GM12864 (cell line): ENCODE results near the gene XRCC4.

Source experiments
- DNase-seq: peaks from one replicate; pipeline ENCODE4 v3.0.0-alpha.2; 2011; ENCODE audit warnings: low read depth
- H3K4me3 ChIP-seq: 2 replicates; pipeline ENCODE4 v1.5.1; 2011; ENCODE audit warnings: mild to moderate bottlenecking, low read depth, low read length, control low read depth
- TF ChIP-seq, protein P1 (sequence below): IDR thresholded peaks from 2 replicates; pipeline ENCODE4 v1.5.1; 2011; ENCODE audit warnings: low read depth, mild to moderate bottlenecking, moderate library complexity, low read length, control low read depth, inconsistent platforms; ENCODE audit errors: missing control alignments

The XRCC4 gene

DNA sequence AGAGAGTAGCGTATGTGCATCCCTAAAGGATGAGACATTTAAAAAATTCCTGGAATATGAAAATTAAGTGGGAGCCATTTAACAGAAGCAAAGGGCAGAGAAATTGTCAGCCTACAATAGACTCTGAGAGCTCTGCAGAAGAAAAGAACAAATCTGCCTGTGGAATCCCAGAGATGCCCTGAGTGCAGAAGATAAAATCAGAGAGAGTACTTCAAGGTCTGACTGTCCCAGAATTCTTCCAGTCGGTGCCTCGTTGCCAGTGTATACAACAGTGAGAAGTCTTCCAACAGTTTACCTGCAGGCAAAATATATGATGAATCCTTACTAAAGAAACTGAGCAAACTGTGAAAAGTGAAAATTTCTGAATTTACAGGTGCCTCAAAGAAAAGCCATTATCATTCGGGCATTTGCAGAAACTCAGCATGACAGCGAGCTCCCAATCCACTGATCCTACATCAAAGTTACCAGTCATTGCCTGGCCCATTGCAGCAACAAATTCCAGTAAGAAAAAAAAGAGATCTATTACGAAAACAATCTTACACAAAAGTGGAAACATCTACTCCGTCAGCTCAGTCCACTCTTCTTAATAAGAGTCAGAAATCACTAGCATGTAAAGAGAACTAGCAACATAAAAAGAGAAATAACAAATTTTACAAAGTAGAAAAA, 301.4 kb downstream of the XRCC4 start:
- TF ChIP-seq, protein P1, sequence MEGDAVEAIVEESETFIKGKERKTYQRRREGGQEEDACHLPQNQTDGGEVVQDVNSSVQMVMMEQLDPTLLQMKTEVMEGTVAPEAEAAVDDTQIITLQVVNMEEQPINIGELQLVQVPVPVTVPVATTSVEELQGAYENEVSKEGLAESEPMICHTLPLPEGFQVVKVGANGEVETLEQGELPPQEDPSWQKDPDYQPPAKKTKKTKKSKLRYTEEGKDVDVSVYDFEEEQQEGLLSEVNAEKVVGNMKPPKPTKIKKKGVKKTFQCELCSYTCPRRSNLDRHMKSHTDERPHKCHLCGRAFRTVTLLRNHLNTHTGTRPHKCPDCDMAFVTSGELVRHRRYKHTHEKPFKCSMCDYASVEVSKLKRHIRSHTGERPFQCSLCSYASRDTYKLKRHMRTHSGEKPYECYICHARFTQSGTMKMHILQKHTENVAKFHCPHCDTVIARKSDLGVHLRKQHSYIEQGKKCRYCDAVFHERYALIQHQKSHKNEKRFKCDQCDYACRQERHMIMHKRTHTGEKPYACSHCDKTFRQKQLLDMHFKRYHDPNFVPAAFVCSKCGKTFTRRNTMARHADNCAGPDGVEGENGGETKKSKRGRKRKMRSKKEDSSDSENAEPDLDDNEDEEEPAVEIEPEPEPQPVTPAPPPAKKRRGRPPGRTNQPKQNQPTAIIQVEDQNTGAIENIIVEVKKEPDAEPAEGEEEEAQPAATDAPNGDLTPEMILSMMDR, result no peak
- H3K4me3 ChIP-seq, result no peak overlapping the region
- DNase-seq, result no peak

DNA sequence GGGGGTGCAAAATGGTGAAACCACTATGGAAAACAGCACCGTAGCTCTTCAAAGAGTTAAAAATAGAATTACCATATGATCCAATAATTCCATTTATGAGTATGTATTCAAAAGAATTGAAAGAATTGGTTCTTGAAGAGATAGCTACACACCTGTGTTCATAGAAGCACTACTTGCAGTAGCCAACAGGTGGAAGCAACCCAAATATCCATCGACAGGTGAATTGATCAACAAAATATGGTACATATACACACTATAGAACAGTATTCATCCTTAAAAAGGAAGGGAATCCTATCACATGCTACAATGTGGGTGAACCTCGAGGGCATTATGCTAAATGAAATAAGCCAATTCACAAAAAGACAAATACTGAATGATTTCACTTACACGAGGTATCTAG, 308.5 kb downstream of the XRCC4 start:
- TF ChIP-seq, protein P1, result no peak
- DNase-seq, result no peak
- no peak overlapping the region for H3K4me3 ChIP-seq

DNA sequence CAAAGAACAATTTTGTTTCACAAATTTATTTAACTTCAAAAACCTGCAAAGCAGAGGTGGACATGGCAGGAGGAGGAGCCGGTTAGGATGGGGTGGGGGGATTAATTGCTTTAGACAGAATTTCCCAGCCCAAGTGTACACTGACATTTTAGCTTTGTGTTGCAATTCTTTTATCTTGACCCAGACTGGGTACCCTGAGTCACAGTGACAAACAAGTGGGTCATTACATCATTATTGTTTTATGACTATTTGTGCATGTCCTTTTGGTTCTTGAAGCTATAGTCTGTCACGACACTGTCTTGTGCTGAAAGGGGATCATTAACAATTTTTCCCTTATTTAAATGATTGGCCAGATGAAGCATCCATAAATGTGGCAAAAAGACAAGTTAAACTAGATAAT, 309.7 kb downstream of the XRCC4 start:
- TF ChIP-seq, protein P1, result no peak
- no peak overlapping the region for H3K4me3 ChIP-seq
- no peak for DNase-seq

DNA sequence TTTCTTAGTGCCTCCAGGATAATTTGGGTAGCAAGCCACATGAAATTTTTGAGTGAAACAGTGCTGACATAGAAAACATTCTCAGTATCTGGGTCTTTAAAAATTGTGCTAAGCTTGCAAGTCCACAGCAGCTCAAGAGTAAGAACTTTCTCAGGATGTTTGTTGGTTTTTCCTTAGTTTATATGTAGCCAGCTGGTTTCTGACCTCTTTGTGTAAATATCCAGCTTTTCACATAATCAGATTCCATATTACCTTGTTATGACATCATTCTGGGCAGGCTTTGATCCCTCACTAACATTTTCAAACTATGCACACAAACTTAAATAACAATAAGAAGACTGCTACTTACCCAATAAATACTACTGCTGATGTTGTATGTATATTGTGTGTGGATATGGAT, 311.3 kb downstream of the XRCC4 start:
- H3K4me3 ChIP-seq, result no peak overlapping the region
- no peak for DNase-seq
- TF ChIP-seq, protein P1, result no peak

DNA sequence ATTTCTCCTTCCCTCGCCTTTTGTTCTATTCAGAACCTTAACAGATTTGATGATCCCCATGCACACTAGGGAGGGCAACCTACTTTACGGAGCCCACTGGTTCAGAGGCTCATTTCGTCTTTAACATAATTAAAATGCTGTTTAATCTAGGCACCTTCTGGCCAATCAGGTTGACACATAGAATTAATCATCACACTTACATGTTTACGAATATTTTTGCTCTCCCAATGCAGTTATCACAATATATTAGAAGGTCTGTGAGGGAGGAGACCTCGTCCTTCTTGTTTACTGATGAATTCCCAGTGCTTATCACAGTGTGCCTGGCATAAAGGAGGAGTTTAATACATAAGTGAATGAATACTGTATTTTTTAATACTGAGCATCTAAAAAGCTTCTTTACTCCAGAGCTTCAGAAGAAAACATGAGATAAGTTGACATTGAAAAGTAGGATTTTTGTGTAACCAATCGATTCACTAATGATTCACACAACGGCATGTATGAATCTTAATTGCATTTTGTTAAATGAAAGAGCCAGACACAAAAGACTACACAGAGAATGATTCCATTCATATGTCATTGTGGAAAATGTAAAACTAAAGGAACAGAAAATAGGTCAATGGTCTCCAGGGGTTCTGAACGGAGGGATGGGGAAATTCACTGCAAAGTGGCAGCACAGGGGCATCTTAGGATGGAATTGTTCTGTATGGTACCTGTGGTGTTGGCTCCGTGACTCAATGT, 315.6 kb downstream of the XRCC4 start:
- DNase-seq, result no peak
- H3K4me3 ChIP-seq, result no peak overlapping the region
- TF ChIP-seq, protein P1, result no peak

DNA sequence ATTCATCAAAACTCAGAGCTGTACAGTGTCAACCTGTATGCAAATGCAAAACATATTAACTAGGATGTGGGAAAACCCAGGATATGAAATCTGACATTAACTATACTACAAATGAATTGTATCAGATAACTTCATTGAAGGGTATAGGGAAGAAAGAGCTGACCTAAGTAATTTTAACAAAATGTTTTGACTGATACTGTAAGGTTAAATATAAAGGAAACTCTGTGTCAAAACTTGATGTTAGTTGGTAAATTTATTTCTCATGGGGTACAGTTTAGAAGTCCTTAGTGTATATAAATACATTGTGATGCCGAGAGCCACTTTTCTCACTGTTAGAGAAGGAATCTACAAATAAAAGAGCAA, 316.1 kb downstream of the XRCC4 start:
- TF ChIP-seq, protein P1, result no peak
- H3K4me3 ChIP-seq, result no peak overlapping the region
- no peak for DNase-seq

DNA sequence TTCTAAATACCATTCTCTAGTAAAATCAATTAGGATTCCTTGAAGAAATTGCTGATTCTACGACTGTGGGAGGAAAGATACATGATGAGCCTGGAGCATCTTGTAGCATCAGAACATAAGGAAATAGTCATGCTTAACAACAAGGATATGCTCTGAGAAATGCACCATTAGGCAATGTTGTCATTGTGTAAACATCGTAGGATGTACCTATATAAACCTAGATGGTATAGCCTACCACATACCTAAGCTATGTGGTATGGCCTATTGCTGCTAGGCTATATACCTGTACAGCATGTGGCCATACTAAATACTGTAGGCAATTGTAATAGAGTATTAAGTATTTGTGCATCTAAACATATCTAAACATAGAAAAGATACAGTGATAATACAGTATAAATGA, 316.8 kb downstream of the XRCC4 start:
- DNase-seq, result no peak
- no peak overlapping the region for H3K4me3 ChIP-seq
- TF ChIP-seq, protein P1, result no peak
